Subcutaneous adipose tissue (tissue), 4 donors: ENCODE results near the gene TNFSF8. TPM values are rescaled to one million over a fixed set of nuclear protein-coding genes. Genes with fewer than 3 reads are reported as not detected.

Experiments
- CTCF ChIP-seq: fragments of 450-650 bp; IDR thresholded peaks from one replicate; pipeline ENCODE4 v1.5.1; 2016; ENCODE audit warnings: low read depth, mild to moderate bottlenecking, control low read depth, antibody characterized with exemption, moderate library complexity
- total RNA-seq, 4 donors: library from RNA; depleted of rRNA; stranded (reverse); fragments of >200 nt; gene quantifications; one replicate each; pipeline ENCODE4 v1.1.0, GENCODE V29; 2016

TNFSF8 gene
- total RNA-seq, 4 donors from 2014 or later, result 2.4 to 18.4 (median 7.4) TPM

- TF ChIP-seq CTCF, result no peak
Observed at GRCh38 chr9:114960276-114960675, 29.9 kb upstream of the TNFSF8 start.

- no peak for TF ChIP-seq CTCF
Observed at GRCh38 chr9:114958844-114959235, 28.4 kb upstream of the TNFSF8 start.

- TF ChIP-seq CTCF, result no peak
Observed at GRCh38 chr9:114958021-114958843, 27.8 kb upstream of the TNFSF8 start.

- TF ChIP-seq CTCF, result no peak
Observed at GRCh38 chr9:114957558-114957957, 27.2 kb upstream of the TNFSF8 start.

- TF ChIP-seq CTCF, result no peak
Observed at GRCh38 chr9:114954956-114955582, 24.7 kb upstream of the TNFSF8 start.

GRCh38 chr9:114953959-114954358 lies 23.6 kb upstream of the TNFSF8 start:
- TF ChIP-seq CTCF, result no peak

GRCh38 chr9:114953046-114953445 lies 22.7 kb upstream of the TNFSF8 start:
- no peak for TF ChIP-seq CTCF
